ENCODE data around the gene BBX.

BBX gene

GRCh38 chr3:107767897-107768605 is 245.3 kb downstream of the BBX start:
- Histone ChIP-seq H3K9me3 (ENCODE audit: control insufficient read depth, low read length) (no peaks in the 10 kb centered on the region), H3K27ac (ENCODE audit: low read depth, low read length, severe bottlenecking) (no peak overlapping the region)
- 94 to 97% methylated on average over 6 to 7 of the region's 8 CpGs for WGBS, 2 experiments (ENCODE audit: insufficient coverage in 2 of 2)

DNA sequence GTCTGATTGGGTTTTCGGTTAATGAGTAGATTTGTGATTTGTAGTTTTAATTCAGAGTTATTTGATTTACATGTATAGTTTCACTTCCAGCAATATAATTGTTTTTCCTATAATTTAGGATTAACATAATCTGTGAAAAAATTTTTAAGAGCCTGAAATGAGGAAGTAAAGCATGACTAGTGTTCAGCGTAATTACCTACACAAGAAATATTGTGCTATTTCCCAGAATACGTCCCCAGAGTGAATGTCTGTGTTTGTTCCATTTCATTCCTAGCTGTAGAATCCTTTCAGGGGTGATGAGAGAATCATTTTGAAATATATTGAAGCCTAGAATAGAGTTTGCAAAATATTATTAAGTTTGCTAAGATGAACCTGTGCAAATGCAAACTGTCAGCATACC is 247.1 kb downstream of the BBX start:
- Histone ChIP-seq H3K36me3 (ENCODE audit: control insufficient read depth, insufficient read depth, low read length) (peaks cover 17% of the 10 kb centered on the region), H3K4me3 (ENCODE audit: extremely low read depth, insufficient read depth, low read length, poor library complexity, severe bottlenecking) (no peak overlapping the region), H3K27ac (ENCODE audit: low read depth, low read length, severe bottlenecking) (no peak overlapping the region), H3K4me1 (ENCODE audit: control insufficient read depth, insufficient read depth, low read length, poor library complexity, severe bottlenecking) (no peaks in the 10 kb centered on the region), H3K9me3 (ENCODE audit: control insufficient read depth, low read length) (no peaks in the 10 kb centered on the region)
- 100% methylated on average over 1 of the region's 3 CpGs; no CpG with 5 or more reads in 1 of the 2 experiments for whole genome bisulfite sequencing, 2 experiments (ENCODE audit: insufficient coverage in 2 of 2)

More at GRCh38 chr3:107767897-107768605, 245.3 kb downstream of the BBX start:
- Histone ChIP-seq H3K4me3 (ENCODE audit: extremely low read depth, insufficient read depth, low read length, poor library complexity, severe bottlenecking) (no peak overlapping the region), H3K4me1 (ENCODE audit: control insufficient read depth, insufficient read depth, low read length, poor library complexity, severe bottlenecking) (no peaks in the 10 kb centered on the region), H3K36me3 (ENCODE audit: control insufficient read depth, insufficient read depth, low read length) (peaks cover 6% of the 10 kb centered on the region)

GRCh38 chr3:107772016-107772415 is 249.3 kb downstream of the BBX start:
- Histone ChIP-seq H3K9me3 (ENCODE audit: control insufficient read depth, low read length) (no peaks in the 10 kb centered on the region), H3K4me3 (ENCODE audit: extremely low read depth, insufficient read depth, low read length, poor library complexity, severe bottlenecking) (no peak overlapping the region), H3K4me1 (ENCODE audit: control insufficient read depth, insufficient read depth, low read length, poor library complexity, severe bottlenecking) (no peaks in the 10 kb centered on the region), H3K36me3 (ENCODE audit: control insufficient read depth, insufficient read depth, low read length) (peaks cover 14% of the 10 kb centered on the region), H3K27ac (ENCODE audit: low read depth, low read length, severe bottlenecking) (no peak overlapping the region)
- 97 to 100% methylated on average over 3 to 5 of the region's 6 CpGs for WGBS, 2 experiments (ENCODE audit: insufficient coverage in 2 of 2)

DNA sequence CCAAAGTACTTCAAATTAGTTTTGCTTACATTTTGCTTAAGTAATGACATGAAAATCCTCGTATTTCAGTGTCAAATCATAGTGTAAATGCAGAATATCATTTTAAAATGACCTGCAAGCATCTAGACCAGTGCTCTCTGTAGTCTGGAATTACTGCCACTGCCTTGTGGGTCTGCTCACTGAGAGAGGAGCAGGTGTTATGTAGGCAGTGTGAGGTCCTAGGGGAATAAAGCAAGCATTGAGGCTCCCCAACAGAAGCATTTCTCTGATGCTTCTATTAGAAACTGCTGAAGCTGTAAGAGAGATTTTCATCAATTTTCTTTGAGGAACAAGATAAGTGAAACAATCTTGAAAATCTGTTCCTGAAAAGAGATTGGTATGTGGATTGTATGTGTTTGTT is 253.2 kb downstream of the BBX start:
- H3K4me1 ChIP-seq (ENCODE audit: control insufficient read depth, insufficient read depth, low read length, poor library complexity, severe bottlenecking), result no peaks in the 10 kb centered on the region
- H3K9me3 ChIP-seq (ENCODE audit: control insufficient read depth, low read length), result no peaks in the 10 kb centered on the region
- 100% methylated on average over 1 of the region's 1 CpG; no CpG with 5 or more reads in 1 of the 2 experiments for WGBS, 2 experiments (ENCODE audit: insufficient coverage in 2 of 2)
- H3K4me3 ChIP-seq (ENCODE audit: extremely low read depth, insufficient read depth, low read length, poor library complexity, severe bottlenecking), result no peak overlapping the region
- no peak overlapping the region for H3K27ac ChIP-seq (ENCODE audit: low read depth, low read length, severe bottlenecking)
- peaks cover 35% of the 10 kb centered on the region for H3K36me3 ChIP-seq (ENCODE audit: control insufficient read depth, insufficient read depth, low read length)

- WGBS, 2 experiments (ENCODE audit: insufficient coverage in 2 of 2), result no CpG with 5 or more reads among the region's 1 CpG
- Histone ChIP-seq H3K4me1 (ENCODE audit: control insufficient read depth, insufficient read depth, low read length, poor library complexity, severe bottlenecking) (no peaks in the 10 kb centered on the region), H3K4me3 (ENCODE audit: extremely low read depth, insufficient read depth, low read length, poor library complexity, severe bottlenecking) (no peak overlapping the region), H3K27ac (ENCODE audit: low read depth, low read length, severe bottlenecking) (no peak overlapping the region), H3K9me3 (ENCODE audit: control insufficient read depth, low read length) (no peaks in the 10 kb centered on the region), H3K36me3 (ENCODE audit: control insufficient read depth, insufficient read depth, low read length) (peaks cover 30% of the 10 kb centered on the region)
These were observed 258.5 kb downstream of the BBX start for GRCh38 chr3:107781253-107781652.

- Histone ChIP-seq H3K4me3 (ENCODE audit: extremely low read depth, insufficient read depth, low read length, poor library complexity, severe bottlenecking) (no peak overlapping the region), H3K27ac (ENCODE audit: low read depth, low read length, severe bottlenecking) (no peak overlapping the region), H3K9me3 (ENCODE audit: control insufficient read depth, low read length) (no peaks in the 10 kb centered on the region), H3K36me3 (ENCODE audit: control insufficient read depth, insufficient read depth, low read length) (peaks cover 30% of the 10 kb centered on the region), H3K4me1 (ENCODE audit: control insufficient read depth, insufficient read depth, low read length, poor library complexity, severe bottlenecking) (no peaks in the 10 kb centered on the region)
- 80 to 100% methylated on average over 1 to 2 of the region's 2 CpGs for WGBS, 2 experiments (ENCODE audit: insufficient coverage in 2 of 2)
These were observed 259.3 kb downstream of the BBX start for GRCh38 chr3:107782054-107782453.

DNA sequence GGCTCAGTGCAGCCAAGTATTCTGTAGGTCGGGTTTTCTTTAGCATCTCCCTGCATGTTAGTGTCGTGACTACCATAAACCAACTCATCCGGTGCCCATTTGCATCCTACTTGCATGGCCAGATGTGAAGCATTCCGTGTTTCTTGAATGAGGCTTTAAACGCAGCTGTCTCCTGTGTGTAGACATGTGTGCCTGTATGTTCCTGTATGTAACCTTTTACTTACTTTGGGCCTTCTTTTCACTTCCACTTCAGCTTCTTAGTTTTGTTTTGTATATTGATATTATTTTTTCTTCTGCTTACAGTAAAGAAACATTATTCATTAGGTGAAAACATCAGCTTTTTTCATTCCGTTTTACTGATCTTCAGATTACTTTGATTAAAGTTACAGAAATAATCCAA is 267.9 kb downstream of the BBX start:
- H3K27ac ChIP-seq (ENCODE audit: low read depth, low read length, severe bottlenecking), result no peak overlapping the region
- WGBS, 2 experiments (ENCODE audit: insufficient coverage in 2 of 2), result 93 to 95% methylated on average over 3 of the region's 6 CpGs

GRCh38 chr3:107791027-107791426 is 268.3 kb downstream of the BBX start:
- Histone ChIP-seq H3K9me3 (ENCODE audit: control insufficient read depth, low read length) (no peaks in the 10 kb centered on the region), H3K4me1 (ENCODE audit: control insufficient read depth, insufficient read depth, low read length, poor library complexity, severe bottlenecking) (no peaks in the 10 kb centered on the region), H3K36me3 (ENCODE audit: control insufficient read depth, insufficient read depth, low read length) (peaks cover 25% of the 10 kb centered on the region), H3K4me3 (ENCODE audit: extremely low read depth, insufficient read depth, low read length, poor library complexity, severe bottlenecking) (no peak overlapping the region), H3K27ac (ENCODE audit: low read depth, low read length, severe bottlenecking) (no peak overlapping the region)
- no CpG with 5 or more reads among the region's 1 CpG for WGBS, 2 experiments (ENCODE audit: insufficient coverage in 2 of 2)

More for the DNA sequence above, 267.9 kb downstream of the BBX start:
- H3K36me3 ChIP-seq (ENCODE audit: control insufficient read depth, insufficient read depth, low read length), result peaks cover 25% of the 10 kb centered on the region
- H3K4me1 ChIP-seq (ENCODE audit: control insufficient read depth, insufficient read depth, low read length, poor library complexity, severe bottlenecking), result no peaks in the 10 kb centered on the region
- no peaks in the 10 kb centered on the region for H3K9me3 ChIP-seq (ENCODE audit: control insufficient read depth, low read length)
- H3K4me3 ChIP-seq (ENCODE audit: extremely low read depth, insufficient read depth, low read length, poor library complexity, severe bottlenecking), result no peak overlapping the region

GRCh38 chr3:107791450-107791849 is 268.7 kb downstream of the BBX start:
- Histone ChIP-seq H3K4me3 (ENCODE audit: extremely low read depth, insufficient read depth, low read length, poor library complexity, severe bottlenecking) (no peak overlapping the region), H3K9me3 (ENCODE audit: control insufficient read depth, low read length) (no peaks in the 10 kb centered on the region), H3K27ac (ENCODE audit: low read depth, low read length, severe bottlenecking) (no peak overlapping the region), H3K36me3 (ENCODE audit: control insufficient read depth, insufficient read depth, low read length) (peaks cover 25% of the 10 kb centered on the region), H3K4me1 (ENCODE audit: control insufficient read depth, insufficient read depth, low read length, poor library complexity, severe bottlenecking) (no peaks in the 10 kb centered on the region)
- WGBS, 2 experiments (ENCODE audit: insufficient coverage in 2 of 2), result 86 to 96% methylated on average over 6 to 7 of the region's 7 CpGs

GRCh38 chr3:107794664-107795443 is 272.1 kb downstream of the BBX start:
- Histone ChIP-seq H3K36me3 (ENCODE audit: control insufficient read depth, insufficient read depth, low read length) (peaks cover 45% of the 10 kb centered on the region), H3K4me3 (ENCODE audit: extremely low read depth, insufficient read depth, low read length, poor library complexity, severe bottlenecking) (no peak overlapping the region), H3K4me1 (ENCODE audit: control insufficient read depth, insufficient read depth, low read length, poor library complexity, severe bottlenecking) (no peaks in the 10 kb centered on the region), H3K27ac (ENCODE audit: low read depth, low read length, severe bottlenecking) (no peak overlapping the region), H3K9me3 (ENCODE audit: control insufficient read depth, low read length) (no peaks in the 10 kb centered on the region)
- WGBS, 2 experiments (ENCODE audit: insufficient coverage in 2 of 2), result 96 to 97% methylated on average over 4 to 7 of the region's 8 CpGs
